H9 (cell line): ENCODE measurements around the gene ABL2. TPM values are rescaled to one million over a fixed set of nuclear protein-coding genes. Genes with fewer than 3 reads are reported as not detected.

Experiments
- DNase-seq: peaks from one replicate; pipeline ENCODE4 v3.0.0-alpha.2; 2017
- H2AFZ ChIP-seq: one replicate; pipeline ENCODE4 v1.6.1; 2013; ENCODE audit warnings: mild to moderate bottlenecking, low read length, control low read depth, moderate library complexity
- H2AK5ac ChIP-seq: 2 replicates; pipeline ENCODE4 v1.6.1; 2013; ENCODE audit warnings: low read length, control low read depth, mixed read lengths; ENCODE audit not compliant: insufficient read length
- H2BK120ac ChIP-seq: one replicate; pipeline ENCODE4 v1.6.1; 2013; ENCODE audit warnings: low read depth, mild to moderate bottlenecking, low read length, control low read depth, inconsistent platforms; ENCODE audit not compliant: poor library complexity, severe bottlenecking
- H2BK12ac ChIP-seq: 2 replicates; pipeline ENCODE4 v1.6.1; 2013; ENCODE audit warnings: low read length, control low read depth, mixed read lengths, low read depth; ENCODE audit not compliant: insufficient read length
- H2BK15ac ChIP-seq: 2 replicates; pipeline ENCODE4 v1.6.1; 2013; ENCODE audit warnings: low read depth, low read length, control low read depth
- H2BK20ac ChIP-seq: one replicate; pipeline ENCODE4 v1.6.1; 2013; ENCODE audit warnings: low read depth, mild to moderate bottlenecking, low read length, control low read depth, inconsistent platforms; ENCODE audit not compliant: poor library complexity, severe bottlenecking
- H2BK5ac ChIP-seq: 2 replicates; pipeline ENCODE4 v1.6.1; 2013; ENCODE audit warnings: low read length, control low read depth, mixed read lengths; ENCODE audit not compliant: insufficient read length
- H3K14ac ChIP-seq: 2 replicates; pipeline ENCODE4 v1.6.1; 2013; ENCODE audit warnings: low read length, control low read depth; ENCODE audit not compliant: insufficient read depth
- H3K18ac ChIP-seq: 2 replicates; pipeline ENCODE4 v1.6.1; 2013; ENCODE audit warnings: low read depth, mild to moderate bottlenecking, mixed read lengths, low read length, control low read depth; ENCODE audit not compliant: insufficient read length
- H3K23ac ChIP-seq: 2 replicates; pipeline ENCODE4 v1.6.1; 2013; ENCODE audit warnings: low read length, control low read depth, mixed read lengths, low read depth; ENCODE audit not compliant: insufficient read length
- H3K23me2 ChIP-seq: 2 replicates; pipeline ENCODE4 v1.6.1; 2013; ENCODE audit warnings: low read depth, mild to moderate bottlenecking, mixed read lengths, low read length, control low read depth; ENCODE audit not compliant: insufficient read length, poor library complexity, severe bottlenecking
- H3K27ac ChIP-seq: 2 replicates; pipeline ENCODE4 v1.5.1; 2013; ENCODE audit warnings: low read length, control low read depth, mixed read lengths, low read depth; ENCODE audit not compliant: insufficient read length
- H3K27me3 ChIP-seq: 2 replicates; pipeline ENCODE4 v1.6.1; 2013; ENCODE audit warnings: low read length, control low read depth, inconsistent platforms; ENCODE audit not compliant: insufficient read depth
- H3K4ac ChIP-seq: 2 replicates; pipeline ENCODE4 v1.6.1; 2013; ENCODE audit warnings: low read depth, mild to moderate bottlenecking, control low read depth, inconsistent platforms, low read length, moderate library complexity
- H3K4me1 ChIP-seq: 2 replicates; pipeline ENCODE4 v1.6.1; 2013; ENCODE audit warnings: low read length, control low read depth, inconsistent platforms; ENCODE audit not compliant: insufficient read depth
- H3K4me2 ChIP-seq: 2 replicates; pipeline ENCODE4 v1.6.1; 2013; ENCODE audit warnings: low read length, control low read depth, mixed read lengths; ENCODE audit not compliant: insufficient read length, insufficient read depth
- H3K56ac ChIP-seq: 2 replicates; pipeline ENCODE4 v1.6.1; 2013; ENCODE audit warnings: low read depth, mild to moderate bottlenecking, mixed read lengths, low read length, control low read depth; ENCODE audit not compliant: insufficient read length
- H3K79me1 ChIP-seq: 2 replicates; pipeline ENCODE4 v1.6.1; 2013; ENCODE audit warnings: low read depth, mild to moderate bottlenecking, moderate library complexity, low read length, control low read depth, inconsistent platforms; ENCODE audit not compliant: insufficient read depth, poor library complexity, severe bottlenecking
- H3K79me2 ChIP-seq: 2 replicates; pipeline ENCODE4 v1.6.1; 2013; ENCODE audit warnings: low read length, control low read depth, inconsistent platforms; ENCODE audit not compliant: insufficient read depth
- H3K9ac ChIP-seq: 2 replicates; pipeline ENCODE4 v1.6.1; 2013; ENCODE audit warnings: low read length, control low read depth, mixed read lengths; ENCODE audit not compliant: insufficient read length; ENCODE audit errors: extremely low read depth
- H3K9me3 ChIP-seq: one replicate; pipeline ENCODE4 v1.6.1; 2013; ENCODE audit warnings: low read depth, low read length, inconsistent platforms; ENCODE audit not compliant: control insufficient read depth
- H3T11ph ChIP-seq: one replicate; pipeline ENCODE4 v1.6.1; 2013; ENCODE audit warnings: mild to moderate bottlenecking, low read length, control low read depth, inconsistent platforms
- H4K20me1 ChIP-seq: one replicate; pipeline ENCODE4 v1.6.1; 2013; ENCODE audit not compliant: control insufficient read depth, insufficient read length, insufficient read depth
- H4K5ac ChIP-seq: 2 replicates; pipeline ENCODE4 v1.6.1; 2013; ENCODE audit warnings: low read depth, mild to moderate bottlenecking, mixed read lengths, low read length, control low read depth; ENCODE audit not compliant: insufficient read length
- H4K8ac ChIP-seq: replicated peaks from 2 replicates; pipeline ENCODE4 v1.6.1; 2013; ENCODE audit warnings: low read length, control low read depth, mixed read lengths, low read depth; ENCODE audit not compliant: insufficient read length
- H4K91ac ChIP-seq: 2 replicates; pipeline ENCODE4 v1.6.1; 2013; ENCODE audit warnings: low read depth, mild to moderate bottlenecking, moderate library complexity, mixed read lengths, low read length, control low read depth; ENCODE audit not compliant: insufficient read length
- H3K27ac Mint-ChIP-seq, 3 experiments: 2 replicates in 2 of 3; 3 replicates in 1 of 3; pipeline ENCODE4 v1.8.0; 2020 to 2021; ENCODE audit warnings: mixed read lengths in 3 of 3, mild to moderate bottlenecking in 1 of 3, moderate library complexity in 1 of 3
- H3K27me3 Mint-ChIP-seq: 2 replicates; pipeline ENCODE4 v1.8.0; 2021; ENCODE audit warnings: low read depth, mild to moderate bottlenecking, moderate library complexity, mixed read lengths
- H3K36me3 Mint-ChIP-seq, 3 experiments: 2 replicates in 2 of 3; 3 replicates in 1 of 3; pipeline ENCODE4 v1.8.0; 2020 to 2021; ENCODE audit warnings: low read depth in 3 of 3, mixed read lengths in 3 of 3; ENCODE audit not compliant: insufficient read depth in 1 of 3
- H3K4me1 Mint-ChIP-seq, 2 experiments: 2 replicates each; pipeline ENCODE4 v1.8.0; 2020; ENCODE audit warnings: mixed read lengths in 2 of 2
- H3K4me3 Mint-ChIP-seq, 2 experiments: 2 replicates in 1 of 2; 3 replicates in 1 of 2; pipeline ENCODE4 v1.8.0; 2020 to 2021; ENCODE audit warnings: mild to moderate bottlenecking in 2 of 2, mixed read lengths in 2 of 2, moderate library complexity in 1 of 2
- H3K9me3 Mint-ChIP-seq, 2 experiments: 2 replicates in 1 of 2; 3 replicates in 1 of 2; pipeline ENCODE4 v1.8.0; 2020; ENCODE audit warnings: mild to moderate bottlenecking in 2 of 2, mixed read lengths in 2 of 2, moderate library complexity in 1 of 2
- CTCF ChIP-seq: fragments of 200-600 bp; sonication (generic); conservative IDR thresholded peaks from 3 replicates; pipeline ENCODE4 v1.8.0; 2021; ENCODE audit warnings: antibody characterized with exemption, mild to moderate bottlenecking
- WGBS: extraction: QIAGEN DNeasy Blood & Tissue Kit; methylation state at CpG from one replicate; pipeline ENCODE4 v1.1.7; 2013; ENCODE audit warnings: missing lambda C conversion rate, low lambda C conversion rate, mixed read lengths; ENCODE audit not compliant: insufficient read length; ENCODE audit errors: extremely low coverage; 5-methylcytosine and 5-hydroxymethylcytosine counted together
- total RNA-seq: library from RNA; stranded (reverse); gene quantifications from 2 replicates; pipeline ENCODE4 v1.2.1, GENCODE V29; 2021

ABL2 gene
- total RNA-seq, 1 experiment from 2014 or later: 21.2 TPM

- Mint-ChIP-seq H3K36me3 (no peaks in the 10 kb centered on the region), H3K27me3 (no peaks in the 10 kb centered on the region), H3K9me3 (no peaks in the 10 kb centered on the region), H3K27ac (no peak overlapping the region), H3K4me1 (peaks cover 5 to 6% of the 10 kb centered on the region in 2 experiments; a peak in 3 of 4 replicates), H3K4me3 (no peak overlapping the region)
- Histone ChIP-seq H3K9ac (no peak overlapping the region), H2BK5ac (no peak overlapping the region), H2AK5ac (no peak overlapping the region), H3K79me1 (no peaks in the 10 kb centered on the region), H3K4ac (no peak overlapping the region), H2BK12ac (no peak overlapping the region), H3K27ac (no peak overlapping the region), H3K23me2 (no peaks in the 10 kb centered on the region), H4K20me1 (no peaks in the 10 kb centered on the region), H3T11ph (no peak overlapping the region), H2BK15ac (no peak overlapping the region), H2AFZ (no peak overlapping the region), H4K91ac (no peak overlapping the region), H3K27me3 (no peaks in the 10 kb centered on the region), H3K79me2 (no peaks in the 10 kb centered on the region), H4K5ac (no peak overlapping the region), H3K56ac (no peak overlapping the region), H3K4me2 (no peak overlapping the region), H2BK120ac (no peak overlapping the region), H2BK20ac (no peak overlapping the region), H3K14ac (no peak overlapping the region), H4K8ac (no peak overlapping the region), H3K23ac (no peak overlapping the region), H3K4me1 (no peaks in the 10 kb centered on the region; the same call in 1 of the 2 replicates), H3K18ac (no peak overlapping the region), H3K9me3 (no peaks in the 10 kb centered on the region)
- TF ChIP-seq CTCF: no peak
- no CpG with 5 or more reads among the region's 1 CpG for WGBS
- no peak for DNase-seq
These were observed 34.1 kb downstream of the ABL2 start for GRCh38 chr1:179195376-179195775.
